Measurements from ENCODE around the gene TMED5.

DNA sequence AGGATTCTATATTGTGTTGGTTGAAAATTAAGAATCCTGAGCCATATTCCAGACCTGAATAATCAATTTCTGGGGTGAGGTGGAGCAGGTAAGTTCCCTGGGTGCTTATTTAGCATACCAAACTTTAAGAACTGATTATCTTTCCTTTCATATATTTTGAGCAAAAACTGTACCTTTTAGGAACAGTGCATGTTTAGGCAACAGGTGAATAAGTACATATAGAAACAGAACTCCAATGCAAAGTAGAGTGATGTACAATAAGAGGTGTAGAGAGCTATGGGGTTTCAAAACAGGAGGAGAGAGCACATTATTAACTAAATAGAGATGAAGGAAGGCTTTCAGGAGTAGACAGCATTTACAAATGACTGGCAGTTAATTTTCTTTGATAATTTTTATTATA lies 28.7 kb downstream of the TMED5 start:
- TF ChIP-seq EZH2 (IDR thresholded peaks at IDR 0.05): no peak
- no peak for TF ChIP-seq POLR2AphosphoS5 (IDR thresholded peaks at IDR 0.05; ENCODE audit: borderline replicate concordance, low read depth, low read length)

Measured in SK-N-MC (cell line).